Stimulated activated CD8-positive, alpha-beta memory T cell treated with anti-CD3 and anti-CD28 coated beads, Interleukin-4, amount 100 ng/mL, for 24 hours (primary cell): ENCODE data around the gene S100A12.
"Not testable (repeated sequence)": the region's sequence is repeated elsewhere in the genome, so short reads cannot be mapped to it uniquely, and the experiment has no call there.

Source experiments
- DNase-seq: peaks from one replicate; pipeline ENCODE4 v3.0.0-alpha.2; 2020; ENCODE audit warnings: low read depth

Gene S100A12

DNA sequence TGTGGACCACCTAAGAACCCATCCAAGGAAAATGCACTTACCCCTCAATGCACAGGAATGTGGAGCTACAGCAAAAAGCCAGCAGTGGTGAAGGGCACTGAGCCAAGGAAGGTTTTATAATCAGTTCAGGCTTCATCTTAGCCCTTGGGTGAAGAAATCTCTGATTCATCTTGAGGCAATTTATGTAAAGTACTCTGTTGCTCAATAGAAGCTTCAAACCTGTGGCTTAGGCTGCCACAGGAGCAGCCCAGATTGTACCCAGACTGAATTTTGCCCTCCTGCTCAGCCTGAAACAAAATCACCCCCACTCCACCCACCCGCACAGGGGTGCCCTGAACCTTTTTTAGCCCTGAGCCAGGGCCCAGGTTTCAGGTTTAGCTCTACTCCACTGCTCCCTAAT, at the start of gene S100A12:
S100A12 (minus strand) TSS at position 111 of the 400 bp plus-strand sequence. CDS start 1,029 bp downstream, outside the sequence.
- no peak for DNase-seq

DNA sequence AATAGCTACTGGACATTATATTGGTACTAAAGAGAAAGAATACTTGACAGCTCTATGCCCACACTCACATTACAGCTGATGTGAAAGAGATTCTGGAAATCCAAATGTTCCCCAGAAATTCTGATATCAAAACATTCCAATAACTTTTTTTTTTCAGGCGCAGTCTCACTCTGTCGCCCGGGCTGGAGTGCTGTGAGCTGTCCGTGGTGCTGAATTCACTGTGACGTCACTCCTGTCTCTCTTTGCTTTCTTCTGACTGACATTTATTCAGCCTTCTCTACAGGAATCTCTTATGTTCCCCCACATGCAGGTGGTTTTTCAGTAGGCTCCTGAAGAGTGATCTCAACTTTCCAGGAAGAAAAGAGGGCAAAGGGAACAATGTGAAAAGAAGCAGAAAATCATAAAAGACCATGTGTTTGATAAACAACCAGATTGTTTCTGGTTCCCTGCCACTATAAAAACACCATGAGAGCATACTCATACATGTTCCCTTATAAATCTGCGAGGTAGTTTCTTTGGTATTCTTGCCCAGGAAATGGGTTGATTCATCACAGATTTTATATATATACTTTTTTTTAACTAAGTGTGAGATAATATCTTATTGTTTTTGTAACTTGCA, 47.1 kb upstream of the S100A12 start:
- peak; percentile 46 for DNase-seq

DNA sequence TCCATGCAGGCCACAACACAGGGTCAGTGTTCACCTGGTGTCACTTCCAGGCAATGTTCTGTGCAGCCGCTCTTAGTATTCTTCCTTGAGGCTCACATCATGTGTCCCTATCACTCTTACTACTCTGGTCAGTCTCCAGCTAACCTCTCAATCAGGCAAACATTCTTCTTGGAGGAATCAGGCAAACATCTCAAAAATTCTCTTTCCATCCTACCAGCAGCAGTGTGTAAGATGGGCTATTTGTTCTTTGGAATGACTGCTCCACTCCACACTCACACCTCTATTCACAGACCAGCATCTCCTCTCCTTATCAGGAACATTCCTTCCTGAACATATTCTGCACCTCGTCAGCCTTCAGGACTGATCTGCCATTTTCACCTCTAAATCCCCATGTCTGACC, 44.9 kb upstream of the S100A12 start:
- no peak for DNase-seq

DNA sequence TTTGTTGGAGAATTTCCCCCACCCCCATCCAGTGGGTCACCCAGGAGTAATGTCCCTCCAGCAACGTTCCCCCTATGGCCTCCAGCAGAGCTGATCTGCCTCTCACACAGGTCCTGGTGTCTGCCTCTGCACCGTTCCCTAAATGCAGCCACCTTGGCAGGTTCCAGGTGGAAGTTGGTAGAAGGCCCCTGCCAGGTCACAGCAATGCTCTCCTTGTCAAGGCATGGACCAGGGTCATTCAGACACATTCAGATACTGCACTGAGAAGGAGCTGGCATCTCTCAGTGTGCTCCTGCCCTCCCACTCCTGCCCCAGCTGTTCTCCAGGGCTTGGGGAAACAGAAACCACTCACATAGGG, 44.0 kb upstream of the S100A12 start:
- DNase-seq, result not testable (repeated sequence)

DNA sequence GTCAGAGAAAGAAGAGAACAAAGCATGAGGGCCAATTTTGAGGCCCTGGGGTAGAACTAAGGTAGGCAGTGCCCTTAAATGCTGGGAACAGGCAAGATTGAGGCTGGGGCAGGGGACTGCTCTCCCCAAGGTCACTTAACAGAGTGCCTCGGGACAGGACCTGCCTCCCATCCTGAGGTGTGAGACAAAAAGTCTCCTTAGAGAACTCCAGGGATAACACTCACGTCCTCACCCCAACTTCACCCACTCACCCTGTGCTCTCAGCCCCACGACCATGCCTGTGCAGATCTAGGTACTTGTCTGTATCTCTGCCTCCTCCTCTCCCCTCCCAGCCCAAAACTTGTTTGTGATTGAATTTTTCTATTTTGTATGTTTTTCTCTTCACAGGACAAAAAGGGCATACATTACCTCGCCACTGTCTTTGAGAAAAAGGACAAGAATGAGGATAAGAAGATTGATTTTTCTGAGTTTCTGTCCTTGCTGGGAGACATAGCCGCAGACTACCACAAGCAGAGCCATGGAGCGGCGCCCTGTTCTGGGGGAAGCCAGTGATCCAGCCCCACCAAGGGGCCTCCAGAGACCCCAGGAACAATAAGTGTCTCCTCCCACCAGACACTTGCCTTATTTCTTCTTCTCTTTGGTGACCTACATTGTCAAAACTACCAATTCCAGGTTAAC, 43.5 kb upstream of the S100A12 start:
- DNase-seq, result not testable (repeated sequence)

DNA sequence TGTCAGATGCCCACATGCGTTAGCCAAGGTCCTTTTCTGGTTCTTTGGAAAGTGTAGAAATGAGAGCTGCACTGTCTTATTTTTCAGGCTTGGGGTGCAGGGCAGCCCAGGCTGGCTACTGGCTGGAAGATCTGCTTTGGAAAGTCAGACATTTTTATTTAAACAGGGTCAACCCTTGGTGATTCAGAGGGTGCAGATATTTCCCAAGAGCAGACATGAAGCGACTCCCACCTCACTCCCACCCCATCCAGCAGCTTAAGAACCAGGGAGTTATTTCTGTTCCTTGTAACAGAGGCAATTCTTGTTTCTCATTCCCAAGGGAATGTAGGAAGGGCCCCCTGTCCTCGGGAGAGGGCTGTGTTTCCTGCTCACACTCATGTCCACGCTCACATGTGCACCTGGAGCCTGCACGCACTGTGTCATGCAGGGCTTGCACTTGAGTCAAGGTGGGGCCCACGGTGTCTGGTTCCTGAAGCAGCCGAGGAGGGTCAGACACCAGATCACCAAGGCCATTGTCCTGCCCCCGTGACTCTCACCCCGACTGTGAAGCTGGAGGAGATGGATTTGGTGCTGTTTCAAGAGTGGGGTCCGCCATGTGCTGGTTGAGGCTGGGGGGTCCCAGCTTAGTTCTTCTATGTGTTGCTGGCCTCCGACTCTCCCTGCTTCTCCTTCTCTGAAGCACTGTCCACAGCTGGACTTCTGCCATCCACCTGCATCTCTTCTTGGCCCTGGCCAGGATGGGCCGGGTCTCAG, 41.9 kb upstream of the S100A12 start:
- no peak for DNase-seq

DNA sequence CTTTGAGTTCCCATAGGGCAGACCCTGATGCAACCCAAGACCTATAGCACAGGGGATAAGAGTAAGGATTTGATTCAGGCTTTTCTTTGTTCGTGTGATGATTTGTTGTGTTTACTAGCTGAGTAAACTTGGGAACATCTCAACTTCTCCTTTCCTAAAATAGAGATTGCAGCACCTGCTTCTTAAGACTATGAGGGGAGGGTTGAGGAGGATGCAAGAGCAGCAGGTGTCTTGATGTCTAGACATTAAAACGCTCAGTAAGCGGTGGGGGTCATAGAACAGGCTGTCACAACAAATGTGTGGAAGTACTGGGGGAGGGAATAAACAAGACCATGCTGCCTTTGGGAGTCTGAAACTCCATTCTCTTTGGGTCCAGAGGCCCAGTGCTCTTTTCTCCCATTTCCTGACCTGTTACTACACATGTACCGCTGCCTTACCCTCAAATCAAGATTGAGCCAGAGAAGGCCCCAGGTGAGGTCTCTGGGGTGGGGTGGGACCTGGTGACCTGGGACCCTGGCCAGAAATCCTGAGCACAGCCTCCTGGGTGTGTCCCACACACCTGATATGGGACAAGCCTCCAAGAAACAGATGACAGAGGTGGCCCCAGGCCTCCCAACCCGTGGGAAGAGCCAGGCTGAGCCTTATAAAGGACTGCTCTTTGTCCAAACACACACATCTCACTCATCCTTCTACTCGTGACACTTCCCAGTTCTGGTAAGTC, 40.6 kb upstream of the S100A12 start, which contains the start of gene S100A7A:
S100A7A (plus strand) TSS at position 671 of the 721 bp plus-strand sequence. CDS start 1,563 bp downstream, outside the sequence.
- DNase-seq, result no peak

DNA sequence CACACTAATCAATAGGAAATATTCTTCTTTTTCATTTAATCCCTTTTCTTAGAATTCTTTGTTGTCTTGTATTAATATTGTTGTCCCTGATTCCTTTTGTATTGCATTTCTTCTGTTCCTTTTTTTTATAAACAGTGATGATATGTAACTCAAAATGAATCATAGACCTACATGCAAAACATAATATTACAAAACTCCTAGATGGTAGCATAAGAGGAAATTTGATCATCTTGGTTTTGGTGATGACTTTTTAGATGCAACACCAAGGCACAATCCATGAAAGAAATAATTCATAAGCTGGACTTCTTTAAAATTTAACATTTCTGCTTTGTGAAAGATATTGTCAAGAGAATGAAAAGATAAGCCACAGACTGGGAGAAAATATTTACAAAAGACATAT, 38.5 kb upstream of the S100A12 start:
- DNase-seq, result not testable (repeated sequence)

DNA sequence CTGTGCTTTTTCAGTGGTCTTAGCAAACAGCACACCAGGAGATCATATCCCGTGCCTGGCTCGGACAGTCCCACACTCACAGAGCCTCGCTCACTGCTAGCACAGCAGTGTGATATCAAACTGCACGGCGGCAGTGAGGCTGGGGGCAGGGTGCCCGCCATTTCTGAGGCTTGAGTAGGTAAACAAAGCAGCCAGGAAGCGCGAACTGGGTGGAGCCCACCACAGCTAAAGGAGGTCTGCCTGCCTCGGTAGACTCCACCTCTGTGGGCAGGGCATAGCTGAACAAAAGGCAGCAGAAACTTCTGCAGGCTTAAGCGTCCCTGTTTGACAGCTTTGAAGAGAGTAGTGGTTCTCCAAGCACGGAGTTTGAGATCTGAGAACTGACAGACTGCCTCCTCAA, 31.9 kb upstream of the S100A12 start:
- DNase-seq, result not testable (repeated sequence)

DNA sequence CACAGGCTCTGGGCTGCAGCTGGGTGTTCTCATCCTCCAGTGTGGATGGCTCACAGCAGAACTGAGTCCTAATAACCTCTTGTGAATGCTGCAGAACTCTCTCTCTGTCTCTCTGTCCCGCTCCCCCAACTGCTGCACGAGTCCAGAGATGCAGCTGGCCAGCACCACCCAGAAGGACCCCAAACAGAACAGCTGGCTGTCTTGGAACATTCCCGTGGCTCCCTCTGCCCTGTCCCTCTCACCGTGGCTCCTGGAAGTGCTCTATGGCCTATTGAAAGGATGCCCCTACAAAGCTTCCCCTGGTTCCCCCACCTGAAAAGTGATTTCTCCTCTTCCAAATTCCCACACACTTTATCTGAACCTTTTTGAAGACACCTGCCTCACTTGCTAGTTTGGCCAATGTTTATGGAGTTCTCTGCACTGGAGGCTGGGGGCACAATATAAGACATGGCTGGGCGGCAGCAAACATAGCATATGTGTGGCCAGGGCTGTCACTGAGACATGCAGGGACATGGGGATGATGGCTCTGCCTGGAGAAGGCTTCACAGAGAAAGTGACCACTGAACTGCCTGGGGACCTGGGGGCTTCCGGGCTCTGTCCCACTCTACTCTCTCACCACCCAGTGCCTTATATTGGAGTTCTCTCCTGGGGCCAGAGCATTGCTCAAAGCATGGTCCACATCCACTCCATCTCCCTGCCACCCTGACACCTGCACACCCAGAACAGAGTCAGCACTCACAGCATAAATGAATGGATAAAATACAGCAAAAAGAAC, 30.6 kb upstream of the S100A12 start:
- not testable (repeated sequence) for DNase-seq

DNA sequence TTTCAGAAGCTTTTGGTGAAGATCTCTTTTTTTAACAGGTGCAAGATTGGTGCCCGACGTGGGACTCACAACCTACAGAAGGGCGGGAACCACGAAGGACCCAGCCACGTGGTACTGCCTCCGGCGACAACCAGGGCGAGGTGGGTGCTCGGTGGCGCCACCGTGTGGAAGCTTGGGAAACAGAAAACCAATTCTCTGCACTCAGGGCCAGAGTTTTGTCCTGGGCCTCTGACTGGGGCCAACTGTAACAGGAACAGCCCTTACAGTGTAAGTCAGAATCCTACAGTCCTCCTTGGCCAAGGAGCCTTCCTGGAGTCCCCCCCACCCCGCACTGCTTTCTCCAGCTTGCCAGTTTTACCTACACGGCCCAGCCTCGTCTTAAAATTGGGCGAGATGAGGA, 29.3 kb upstream of the S100A12 start:
- peak; percentile 38 for DNase-seq

DNA sequence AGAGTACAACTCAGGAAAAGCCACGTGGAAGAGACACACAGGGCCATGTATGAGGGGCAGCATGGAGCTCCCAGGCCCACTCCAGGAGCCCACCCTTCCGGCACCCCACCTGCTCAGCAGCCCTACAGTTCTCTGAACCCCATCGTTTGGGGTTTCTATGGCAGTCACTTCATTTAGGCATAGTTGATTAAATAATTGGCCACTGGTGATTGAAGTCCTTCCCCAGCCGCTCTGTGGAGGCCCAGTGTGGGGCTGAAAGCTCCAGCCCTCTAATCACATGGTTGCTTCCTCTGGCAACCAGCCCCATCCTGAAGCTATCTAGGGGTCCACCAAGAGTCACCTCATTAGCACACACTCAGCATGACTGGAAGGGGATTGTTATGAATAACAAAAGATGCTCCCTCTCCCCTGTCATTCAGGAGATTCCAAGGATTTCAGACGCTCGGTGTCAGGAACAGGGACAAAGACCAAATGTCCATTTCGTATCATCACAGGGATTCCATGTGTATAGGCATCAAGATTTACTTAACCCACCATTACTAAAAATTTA, 28.7 kb upstream of the S100A12 start:
- no peak for DNase-seq

DNA sequence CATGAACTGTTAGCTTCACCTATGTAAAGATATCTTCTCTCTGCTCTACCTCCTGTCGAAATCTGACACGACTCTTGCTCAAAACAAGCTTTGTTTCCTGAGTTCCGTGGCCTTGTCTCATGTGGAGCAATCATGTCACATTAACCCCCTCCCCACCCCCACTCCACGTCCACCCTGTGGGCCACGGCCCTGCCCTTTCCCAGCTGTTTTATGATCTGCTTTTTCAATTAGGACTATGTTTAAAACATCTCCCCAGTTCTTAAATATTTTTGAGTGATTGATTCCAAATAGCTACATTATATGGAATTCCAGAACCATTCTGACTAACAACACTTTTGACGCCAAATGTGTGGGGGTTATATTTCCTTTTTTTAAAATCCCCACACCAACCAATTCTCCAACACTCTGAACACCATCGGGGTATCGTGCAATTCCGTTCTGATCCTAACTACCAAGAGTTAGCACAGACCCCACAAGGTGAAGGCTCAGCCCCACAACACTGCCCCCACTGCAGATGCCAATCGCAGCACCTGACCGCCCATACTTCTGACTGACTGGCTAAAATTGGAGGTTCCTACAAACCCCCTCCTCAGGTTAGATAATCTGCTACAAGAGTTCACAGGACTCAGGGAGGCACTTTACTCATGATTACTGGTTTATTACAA, 28.1 kb upstream of the S100A12 start:
- DNase-seq, result no peak

DNA sequence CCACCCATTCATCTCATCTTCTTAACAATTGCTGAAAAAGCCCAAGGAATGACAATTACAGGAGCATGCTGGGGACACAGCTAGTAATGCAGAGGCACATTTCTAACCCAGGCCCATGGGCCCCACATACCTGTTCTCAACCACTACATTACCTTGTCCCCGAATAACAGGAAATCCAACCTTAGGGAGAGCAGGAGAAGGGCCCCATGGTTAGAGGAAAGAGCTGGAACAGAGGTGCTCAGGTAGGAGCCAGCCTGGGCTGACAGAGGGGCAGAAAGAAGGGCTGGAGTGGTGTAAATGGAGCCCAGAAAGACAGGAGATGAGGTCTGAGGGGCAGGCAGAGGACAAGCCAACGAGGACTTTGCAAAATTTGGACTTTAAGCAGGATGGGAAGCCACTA, 26.8 kb upstream of the S100A12 start:
- DNase-seq, result no peak

DNA sequence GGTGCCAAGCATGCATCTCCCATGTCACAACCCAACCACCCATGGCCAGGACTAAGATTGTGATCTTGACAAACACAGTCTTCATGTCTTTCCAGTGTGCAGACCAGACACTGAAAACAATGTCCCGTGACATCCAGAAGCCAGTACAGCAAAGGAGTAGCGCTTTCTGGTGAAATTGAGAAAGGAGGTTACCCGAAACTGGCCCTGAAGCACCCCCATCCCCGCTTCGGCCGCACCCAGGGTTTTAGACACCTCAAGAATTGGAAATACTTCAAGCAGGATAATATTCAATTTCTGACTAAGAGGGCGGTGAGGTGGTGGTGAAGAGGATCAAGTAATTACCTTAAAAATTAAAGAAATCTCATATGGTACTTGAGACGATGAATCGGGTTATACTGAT, 26.0 kb upstream of the S100A12 start:
- no peak for DNase-seq

DNA sequence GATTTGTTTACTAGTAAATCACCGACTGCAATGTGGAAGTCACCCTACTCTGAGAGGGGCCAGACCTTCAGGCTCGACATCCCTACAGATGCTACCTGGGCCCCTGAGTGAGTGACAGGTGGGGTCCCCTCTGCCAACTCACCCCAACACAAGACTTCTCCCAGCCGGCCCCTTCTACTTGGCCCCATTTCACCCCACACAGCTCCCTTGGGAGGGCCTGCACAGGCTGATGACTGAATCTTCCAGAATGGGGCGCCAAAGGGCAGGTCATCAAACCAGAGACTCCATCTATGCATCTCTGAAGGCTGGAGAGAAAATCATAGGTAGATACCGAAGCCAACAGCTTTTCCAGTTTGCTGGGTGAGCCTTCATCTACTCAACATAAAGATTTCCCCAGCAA, 24.8 kb upstream of the S100A12 start:
- DNase-seq, result no peak

DNA sequence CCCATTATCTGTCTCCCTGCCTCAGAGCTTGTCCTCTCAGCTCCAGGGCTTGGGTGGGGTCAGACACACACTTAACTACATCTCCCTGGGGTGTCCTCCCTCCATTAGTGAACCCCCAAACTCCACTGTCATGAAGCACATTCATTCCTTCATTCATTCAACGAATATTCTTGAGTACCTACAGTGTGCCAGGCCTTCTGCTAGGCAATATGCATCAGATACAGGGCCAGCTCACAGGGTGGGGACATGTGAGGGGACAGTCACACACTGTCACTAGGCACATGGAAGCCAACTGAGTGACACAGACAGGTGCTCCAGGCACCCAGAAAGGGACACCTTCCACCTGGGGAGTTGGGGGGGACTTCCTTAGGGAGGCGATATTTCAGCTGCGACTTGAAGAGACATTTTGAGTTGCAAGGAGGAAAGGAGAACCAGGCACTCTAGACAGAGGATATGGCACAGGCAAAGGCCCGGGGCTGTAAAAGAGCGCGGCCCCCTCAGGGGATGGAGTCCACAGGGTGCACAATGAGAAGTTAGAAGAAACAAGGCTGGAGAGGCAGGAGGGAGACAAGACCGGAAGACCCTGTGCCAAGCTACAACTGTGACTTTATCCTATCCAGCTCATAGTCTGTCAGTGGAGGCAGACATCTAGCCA, 24.1 kb upstream of the S100A12 start:
- DNase-seq, result no peak

DNA sequence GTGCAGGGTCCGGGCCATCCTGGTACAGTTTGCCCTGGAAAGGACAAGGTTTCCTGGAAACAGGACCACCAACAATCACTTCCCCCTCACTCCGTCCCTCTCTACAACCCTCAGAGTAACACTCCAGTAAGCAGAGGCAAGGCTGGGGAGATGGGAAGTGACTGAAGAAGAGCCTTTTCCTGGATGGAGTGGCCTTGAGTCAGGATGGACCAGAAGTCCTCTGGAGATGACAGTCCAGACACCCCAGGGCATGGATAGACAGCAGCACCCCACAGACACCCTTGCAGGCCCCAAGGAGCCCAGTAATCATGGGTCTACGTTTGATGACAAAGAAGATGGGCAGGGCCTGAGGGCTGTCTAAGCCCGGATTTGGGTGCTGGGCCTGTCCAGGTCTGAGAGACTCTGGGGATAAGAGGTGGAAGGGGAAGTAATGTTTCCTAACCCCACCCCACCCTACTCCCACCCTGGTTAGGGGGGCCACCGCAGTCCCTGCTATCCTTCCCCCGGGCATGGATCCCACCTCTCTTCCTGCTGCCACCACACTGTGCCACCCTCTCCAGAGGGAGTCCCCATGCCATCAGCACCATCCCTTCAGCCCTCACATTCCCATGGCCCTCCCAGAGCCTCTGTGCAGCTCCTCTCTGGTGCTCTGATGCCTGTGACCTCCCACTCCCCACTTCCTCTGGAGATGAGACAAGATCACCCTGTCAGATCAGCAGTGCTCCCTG, 22.7 kb upstream of the S100A12 start:
- no peak for DNase-seq
